GM12878 (cell line): ENCODE measurements around the gene CD63.

Source experiments
- EED ChIP-seq: sonication (generic); IDR thresholded peaks from 2 replicates; pipeline ENCODE4 v1.6.1; 2016; ENCODE audit warnings: antibody characterized with exemption, low read depth
- EP300 ChIP-seq, 2 experiments: fragments of 150-350 bp in 1 of 2; IDR thresholded peaks; 2 replicates each; pipeline ENCODE4 v1.6.1; 2011 to 2012; ENCODE audit warnings: low read depth in 2 of 2, low read length in 2 of 2, borderline replicate concordance in 1 of 2, improper control_type of control experiment in 1 of 2, inconsistent platforms in 1 of 2; ENCODE audit not compliant: control insufficient read depth in 1 of 2
- FOXK2 ChIP-seq: fragments of 450-650 bp; IDR thresholded peaks from 2 replicates; pipeline ENCODE4 v1.6.1; 2017; ENCODE audit warnings: mild to moderate bottlenecking, moderate library complexity
- POLR2A ChIP-seq: IDR thresholded peaks from 2 replicates; pipeline ENCODE4 v1.6.1; 2011; ENCODE audit warnings: low read depth, mild to moderate bottlenecking, low read length
- SMC3 ChIP-seq: IDR thresholded peaks from 2 replicates; pipeline ENCODE4 v1.6.1; 2011; ENCODE audit warnings: low read length, improper control_type of control experiment, borderline replicate concordance
- ZBTB11 ChIP-seq: fragments of 450-650 bp; formaldehyde crosslinking; IDR thresholded peaks from 2 replicates; pipeline ENCODE4 v1.5.0; 2022; ENCODE audit warnings: mild to moderate bottlenecking, missing genetic modification characterization
- TF ChIP-seq, protein P1 (sequence below), 3 experiments: IDR thresholded peaks in 2 of 3; conservative IDR thresholded peaks in 1 of 3; 2 replicates each; pipeline ENCODE4 v1.5.1; 2011; ENCODE audit warnings: low read depth in 3 of 3, low read length in 3 of 3, mild to moderate bottlenecking in 3 of 3, control low read depth in 2 of 3, moderate library complexity in 2 of 3, inconsistent platforms in 1 of 3, mixed read lengths in 1 of 3; ENCODE audit not compliant: control insufficient read depth in 2 of 3, insufficient read depth in 1 of 3; ENCODE audit errors: extremely low read depth in 1 of 3

- no peak for TF ChIP-seq SMC3
- no peak for TF ChIP-seq ZBTB11 (CRISPR knock-in tag)
- TF ChIP-seq, protein P1, sequence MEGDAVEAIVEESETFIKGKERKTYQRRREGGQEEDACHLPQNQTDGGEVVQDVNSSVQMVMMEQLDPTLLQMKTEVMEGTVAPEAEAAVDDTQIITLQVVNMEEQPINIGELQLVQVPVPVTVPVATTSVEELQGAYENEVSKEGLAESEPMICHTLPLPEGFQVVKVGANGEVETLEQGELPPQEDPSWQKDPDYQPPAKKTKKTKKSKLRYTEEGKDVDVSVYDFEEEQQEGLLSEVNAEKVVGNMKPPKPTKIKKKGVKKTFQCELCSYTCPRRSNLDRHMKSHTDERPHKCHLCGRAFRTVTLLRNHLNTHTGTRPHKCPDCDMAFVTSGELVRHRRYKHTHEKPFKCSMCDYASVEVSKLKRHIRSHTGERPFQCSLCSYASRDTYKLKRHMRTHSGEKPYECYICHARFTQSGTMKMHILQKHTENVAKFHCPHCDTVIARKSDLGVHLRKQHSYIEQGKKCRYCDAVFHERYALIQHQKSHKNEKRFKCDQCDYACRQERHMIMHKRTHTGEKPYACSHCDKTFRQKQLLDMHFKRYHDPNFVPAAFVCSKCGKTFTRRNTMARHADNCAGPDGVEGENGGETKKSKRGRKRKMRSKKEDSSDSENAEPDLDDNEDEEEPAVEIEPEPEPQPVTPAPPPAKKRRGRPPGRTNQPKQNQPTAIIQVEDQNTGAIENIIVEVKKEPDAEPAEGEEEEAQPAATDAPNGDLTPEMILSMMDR (IDR thresholded peaks at IDR 0.05 in 2 of 3, conservative IDR thresholded peaks at IDR 0.05 in 1 of 3; ENCODE audit: control insufficient read depth in 2 of 3, extremely low read depth in 1 of 3, insufficient read depth in 1 of 3, low read depth in 3 of 3, low read length in 3 of 3), result no peak
- TF ChIP-seq POLR2A, result no peak
- TF ChIP-seq FOXK2, result no peak
- TF ChIP-seq EED, result no peak
- TF ChIP-seq EP300 (IDR thresholded peaks at IDR 0.05; ENCODE audit: borderline replicate concordance in 1 of 2, control insufficient read depth in 1 of 2, low read depth in 2 of 2, low read length in 2 of 2), result no peak
Measured at GRCh38 chr12:55682087-55682796, 46.6 kb downstream of the CD63 start.
